Anterior cingulate cortex (tissue), 58 donors: ENCODE measurements around the gene PHC1.
A peak's percentile ranks its signal among the peaks of the same experiment; 100 is the strongest.
"Not testable (repeated sequence)": the region's sequence is repeated elsewhere in the genome, so short reads cannot be mapped to it uniquely, and the experiment has no call there.

Source experiments
- DNase-seq, 58 donors: peaks; one replicate each; lab custom pipeline; 2025; lab: John Stamatoyannopoulos, UW

The PHC1 gene

DNA sequence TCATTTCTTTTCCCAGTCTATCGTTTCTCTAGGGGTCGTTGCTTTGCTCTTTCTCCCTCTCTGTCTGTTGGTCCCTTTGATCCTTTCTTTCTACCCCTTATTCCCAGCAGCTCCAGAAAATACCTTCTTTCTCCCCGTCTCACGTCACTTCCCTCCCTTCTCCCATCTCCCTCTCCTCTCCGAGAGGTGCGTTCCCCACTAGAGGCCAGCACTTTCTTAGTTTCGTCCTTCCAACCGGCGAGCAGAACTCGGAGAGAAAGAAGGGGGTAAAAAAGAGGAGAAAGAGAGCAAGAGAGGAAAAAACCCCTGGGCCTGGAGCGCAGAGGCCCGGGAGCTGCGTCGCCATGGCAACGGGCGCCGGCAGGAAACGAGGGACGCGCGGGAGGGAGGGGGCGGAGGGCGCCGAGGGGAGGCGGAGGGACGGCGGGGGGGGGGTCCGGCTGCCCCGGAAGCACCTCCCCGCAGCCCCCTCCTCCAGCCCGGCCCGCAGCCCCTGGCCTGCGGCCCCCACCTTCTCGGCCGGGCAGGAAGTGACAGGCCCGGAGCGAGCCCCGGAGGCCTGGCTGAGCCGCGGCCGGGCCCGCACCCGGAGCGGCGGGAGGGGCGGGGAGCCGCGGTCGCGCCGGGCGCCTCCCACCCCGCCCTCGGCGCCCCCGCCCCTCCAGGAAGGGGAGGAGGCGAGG lies at the start of gene PHC1:
TSS of gene PHC1 (plus strand) at position 477 of the 683 bp plus-strand sequence. CDS start 3,169 bp downstream, outside the sequence.
- peak in 57 of 58 donors; percentile 25 to 82 (median 66) for DNase-seq

DNA sequence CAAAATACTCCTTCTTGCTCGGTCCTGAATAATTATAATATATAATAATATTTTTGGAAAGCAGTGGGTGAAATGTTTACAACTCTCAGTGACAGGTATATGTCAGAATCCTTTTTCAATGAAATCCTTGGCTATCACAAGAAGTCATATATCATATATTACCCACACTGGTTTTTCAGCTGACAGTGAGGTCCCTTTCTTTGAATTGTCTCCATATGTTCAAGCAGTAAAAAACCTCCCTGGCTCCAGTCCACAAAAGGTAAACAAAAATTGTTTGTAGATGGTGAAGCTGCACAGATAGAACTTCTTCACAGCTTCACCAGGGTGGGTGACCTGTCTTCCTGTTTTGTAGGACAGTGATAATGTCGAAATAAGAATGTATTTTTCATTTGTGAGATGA lies 47.9 kb upstream of the PHC1 start:
- DNase-seq: no peak

DNA sequence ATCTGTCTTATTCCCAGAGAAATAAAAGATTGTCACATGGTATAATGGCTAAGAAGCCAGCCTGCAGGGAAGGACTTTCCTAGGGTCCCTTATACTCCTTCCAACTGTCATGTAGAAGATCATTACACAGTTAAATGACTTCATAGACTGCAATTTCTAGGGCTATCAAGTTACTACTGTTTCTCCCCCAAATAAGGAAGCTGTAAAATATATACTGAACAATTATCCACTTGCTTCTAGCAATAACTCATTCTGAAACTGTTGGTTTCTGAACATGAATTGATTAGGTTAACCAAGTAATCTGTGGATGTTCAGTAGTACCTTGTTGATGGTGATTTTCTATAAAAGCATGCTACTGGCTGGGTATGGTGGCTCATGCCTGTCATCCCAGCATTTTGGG lies 47.3 kb upstream of the PHC1 start:
- DNase-seq: no peak

DNA sequence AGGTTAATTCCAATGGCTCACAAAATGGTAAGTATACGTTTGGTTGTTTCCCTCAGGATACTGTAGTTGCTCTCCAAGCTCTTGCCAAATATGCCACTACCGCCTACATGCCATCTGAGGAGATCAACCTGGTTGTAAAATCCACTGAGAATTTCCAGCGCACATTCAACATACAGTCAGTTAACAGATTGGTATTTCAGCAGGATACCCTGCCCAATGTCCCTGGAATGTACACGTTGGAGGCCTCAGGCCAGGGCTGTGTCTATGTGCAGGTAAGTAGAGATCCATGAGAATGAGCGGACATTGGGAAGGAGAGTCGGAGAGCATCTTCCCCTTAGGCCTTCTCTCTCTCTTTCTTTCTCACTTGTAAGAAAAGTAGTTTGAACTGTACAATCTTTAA lies 46.5 kb upstream of the PHC1 start:
- peak in 9 of 58 donors; percentile 0 to 50 (median 5) for DNase-seq

DNA sequence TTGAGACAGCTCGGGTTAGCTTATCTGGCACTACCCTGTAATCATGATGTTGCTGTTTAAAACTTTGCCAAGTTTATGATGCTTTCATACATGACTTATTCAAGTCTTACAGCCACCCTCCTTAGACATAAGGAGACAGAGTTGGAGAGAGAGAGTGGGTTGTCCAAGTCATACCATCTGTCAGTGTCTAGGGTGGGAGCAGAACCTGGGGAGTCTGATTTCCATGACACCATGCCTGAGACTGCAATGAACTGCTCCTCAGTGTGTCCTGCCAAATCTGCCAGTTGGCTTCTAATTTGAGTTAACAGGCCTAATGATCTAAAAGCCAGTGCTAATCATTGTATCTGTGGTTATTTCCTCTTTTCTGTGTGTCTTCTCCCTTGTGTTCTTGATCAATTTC lies 43.7 kb upstream of the PHC1 start:
- peak in 1 of 58 donors; percentile 1 for DNase-seq

DNA sequence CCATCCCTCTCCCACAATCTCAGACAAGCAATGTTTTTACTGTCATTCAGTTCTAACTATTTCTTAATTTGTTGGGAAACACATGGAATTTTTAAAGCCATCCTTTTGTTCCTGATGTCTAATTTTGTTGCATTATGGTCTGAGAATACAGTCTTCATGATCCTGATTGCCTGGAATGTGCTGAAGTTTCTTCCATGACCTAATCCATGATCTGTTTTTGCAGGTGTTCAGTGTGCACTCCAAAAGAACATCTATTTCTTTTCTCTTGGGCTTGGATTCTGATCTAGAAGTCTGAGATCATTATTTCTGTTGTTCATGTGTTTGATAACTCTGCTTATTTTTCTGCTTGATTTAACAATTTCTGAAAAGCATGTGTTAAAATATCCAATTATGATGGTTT lies 43.2 kb upstream of the PHC1 start:
- no peak for DNase-seq

DNA sequence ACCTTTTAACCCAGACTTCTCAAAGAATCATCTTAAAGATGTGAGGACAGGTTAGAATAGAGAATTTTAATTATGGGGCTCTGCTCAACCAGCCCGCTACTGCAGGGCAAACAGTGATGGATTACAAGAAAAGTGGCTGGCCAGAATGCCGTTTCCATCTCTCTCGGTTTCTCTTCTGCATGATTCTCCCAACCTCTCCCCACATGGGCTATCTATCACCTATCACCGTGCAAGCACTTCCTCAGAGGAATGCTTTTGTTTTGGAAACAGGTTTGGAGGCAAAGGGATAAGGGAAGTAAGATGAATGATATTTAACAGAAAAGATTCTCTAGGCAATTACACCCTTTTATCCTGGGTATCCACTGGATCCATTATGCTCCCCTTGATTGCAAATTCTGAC lies 37.4 kb upstream of the PHC1 start:
- no peak for DNase-seq

DNA sequence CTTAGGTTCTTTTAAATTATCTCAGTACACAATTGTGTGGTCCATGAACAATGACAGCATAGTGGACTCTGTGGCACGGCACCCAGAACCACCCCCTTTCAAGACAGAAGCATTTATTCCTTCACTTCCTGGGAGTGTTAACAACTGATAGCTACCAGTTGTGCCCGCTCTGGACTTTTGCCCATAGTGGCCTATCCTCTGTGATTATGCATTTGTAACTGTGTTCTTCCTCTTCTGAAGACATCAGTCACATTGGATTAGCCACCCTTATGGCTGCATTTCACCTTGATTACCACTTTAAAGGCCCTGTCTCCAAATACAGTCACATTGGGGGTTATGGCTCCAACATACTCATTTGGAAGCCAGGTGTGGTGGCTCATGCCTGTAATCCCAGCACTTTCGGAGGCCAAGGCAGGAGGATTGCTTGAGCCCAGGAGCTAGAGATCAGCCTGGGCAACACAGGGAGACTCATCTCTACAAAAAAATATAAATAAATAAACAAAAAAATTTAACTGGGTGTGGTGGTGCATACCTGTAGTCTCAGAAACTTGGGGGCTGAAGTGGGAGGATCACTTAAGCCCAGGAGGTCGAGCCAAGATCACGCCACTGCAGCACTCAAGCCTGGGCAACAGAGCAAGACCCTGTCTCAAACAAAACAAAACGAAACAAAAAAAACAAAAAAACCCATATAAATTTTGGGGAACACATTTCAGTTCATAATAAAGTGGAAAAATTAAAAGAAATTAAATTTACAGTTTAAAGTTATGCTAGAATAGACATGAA lies 27.6 kb upstream of the PHC1 start:
- DNase-seq: no peak

DNA sequence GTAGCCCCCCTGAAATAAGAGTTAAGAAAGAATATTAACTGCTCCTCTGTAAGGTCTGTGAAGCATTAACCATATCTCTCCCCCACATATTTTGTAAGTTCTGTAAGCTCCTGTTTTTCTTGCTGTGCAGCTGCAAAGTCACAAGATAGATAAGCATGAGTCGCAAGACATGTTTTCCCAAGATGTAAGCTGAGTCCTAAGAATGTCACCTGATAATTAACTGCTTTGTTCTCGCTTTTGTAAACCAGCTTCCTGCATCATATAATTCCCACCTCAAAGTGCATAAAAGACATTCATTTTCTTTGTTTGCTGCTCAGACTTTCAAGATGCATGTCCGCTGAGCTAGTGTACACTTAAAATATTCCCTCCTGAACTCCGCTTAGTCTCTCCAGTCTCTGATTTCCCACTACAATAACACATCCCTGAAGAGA lies 27.0 kb upstream of the PHC1 start:
- DNase-seq: no peak

DNA sequence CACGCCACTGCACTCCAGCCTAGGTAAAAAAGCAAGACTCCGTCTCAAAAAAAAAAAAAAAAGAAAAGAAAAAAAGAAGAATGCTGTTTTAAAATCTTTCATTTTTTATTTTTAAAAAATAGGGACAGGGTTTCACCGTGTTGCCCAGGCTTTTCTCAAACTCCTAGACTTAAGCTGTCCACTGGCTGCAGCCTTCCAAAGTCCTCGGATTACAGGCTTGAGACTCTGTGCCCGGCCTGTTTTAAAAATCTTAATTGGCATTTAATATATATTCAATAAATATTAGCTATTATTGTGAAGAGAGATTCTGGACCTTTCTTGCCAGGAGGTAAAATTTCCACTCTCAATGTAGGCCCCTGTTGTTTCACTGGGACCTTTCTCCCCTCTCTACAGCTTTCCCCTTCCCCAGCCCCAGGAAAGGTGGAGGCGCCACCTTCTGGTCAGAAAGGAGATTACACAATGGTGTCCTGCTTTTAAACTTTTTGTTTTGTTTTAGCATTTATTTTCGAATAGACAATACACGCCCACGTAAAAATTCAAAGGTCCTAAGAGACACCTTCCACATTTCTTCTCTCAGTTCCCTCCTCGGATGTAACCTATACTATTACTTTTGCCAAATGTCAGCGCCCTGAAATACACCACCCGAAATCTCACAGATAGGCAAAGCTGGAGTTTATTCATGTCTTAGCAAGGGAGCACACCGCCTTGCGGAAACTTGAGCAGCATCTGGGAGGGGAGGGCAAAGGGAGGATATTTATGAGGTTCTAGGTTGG lies 23.8 kb upstream of the PHC1 start:
- peak in 29 of 58 donors; percentile 1 to 53 (median 11) for DNase-seq

DNA sequence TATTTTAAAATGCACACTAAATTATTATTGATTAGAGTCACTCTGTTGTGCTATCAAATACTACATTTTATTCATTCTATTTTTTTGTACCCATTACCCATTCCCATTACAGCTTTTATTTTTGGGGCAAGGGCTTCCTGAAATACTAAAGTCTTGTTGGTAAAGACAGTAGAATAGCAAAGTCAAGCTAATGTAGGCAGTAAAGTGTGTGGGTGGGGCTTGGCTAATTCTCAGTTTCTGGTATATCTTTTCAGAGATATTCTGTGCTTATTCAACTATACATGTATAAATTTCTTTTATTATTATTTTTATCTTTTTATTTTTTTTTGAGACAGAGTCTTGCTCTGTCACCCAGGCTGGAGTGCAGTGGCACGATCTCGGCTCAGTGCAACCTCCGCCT lies 22.3 kb upstream of the PHC1 start:
- DNase-seq: no peak

DNA sequence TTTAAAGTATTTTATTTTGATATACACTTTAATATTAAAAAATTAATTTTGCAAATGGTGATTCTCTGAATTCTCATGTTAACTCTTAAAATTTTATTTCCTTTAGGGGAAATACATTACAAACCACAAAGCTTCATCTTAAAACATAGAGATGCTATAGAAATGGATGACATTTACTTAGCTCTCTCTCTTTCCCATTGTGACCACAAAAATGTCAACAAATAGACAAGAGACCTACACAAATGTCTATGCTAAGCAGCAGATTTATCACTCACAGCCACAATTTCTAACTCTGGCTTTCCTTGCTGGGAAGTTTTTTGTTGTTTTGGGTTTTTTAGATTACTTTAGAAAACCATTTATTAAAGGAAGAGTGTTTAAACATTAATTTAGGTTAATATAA lies 19.9 kb upstream of the PHC1 start:
- DNase-seq: no peak

DNA sequence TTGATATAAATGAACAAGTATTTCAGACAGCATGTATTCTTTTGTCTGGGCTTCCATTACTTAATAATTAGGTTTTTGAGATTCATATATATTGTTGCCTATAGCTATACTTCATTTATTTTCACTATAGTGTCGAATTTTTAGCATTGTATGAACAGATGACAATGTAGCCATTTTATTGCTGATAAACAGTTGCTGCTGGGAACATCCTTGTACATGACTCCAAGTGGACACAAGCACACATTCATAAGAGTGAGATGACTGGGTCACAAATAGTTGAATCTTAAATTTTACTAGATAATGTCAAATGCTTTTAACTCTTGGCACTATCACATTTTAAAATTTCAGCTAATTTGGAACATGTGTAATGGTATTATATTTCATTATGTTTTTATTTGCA lies 19.3 kb upstream of the PHC1 start:
- DNase-seq: no peak

DNA sequence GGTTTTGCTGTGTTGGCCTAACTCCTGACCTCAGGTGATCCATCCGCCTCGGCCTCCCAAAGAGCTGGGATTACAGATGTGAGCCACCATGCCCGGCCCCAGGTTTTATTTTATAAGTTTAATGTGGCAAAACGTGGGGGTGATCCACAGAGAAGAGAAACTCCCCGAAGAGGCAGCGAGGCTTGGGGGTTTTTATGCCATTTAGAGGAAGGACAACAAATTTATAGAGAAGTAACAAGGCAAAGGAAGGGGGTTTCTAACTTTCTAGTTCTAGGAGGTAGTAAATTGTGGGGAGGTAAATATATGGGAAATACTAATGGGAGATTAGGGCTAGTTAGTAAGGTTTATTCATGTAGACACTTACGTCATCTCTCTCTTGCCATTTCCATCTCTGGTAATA lies 17.2 kb upstream of the PHC1 start:
- no peak for DNase-seq

DNA sequence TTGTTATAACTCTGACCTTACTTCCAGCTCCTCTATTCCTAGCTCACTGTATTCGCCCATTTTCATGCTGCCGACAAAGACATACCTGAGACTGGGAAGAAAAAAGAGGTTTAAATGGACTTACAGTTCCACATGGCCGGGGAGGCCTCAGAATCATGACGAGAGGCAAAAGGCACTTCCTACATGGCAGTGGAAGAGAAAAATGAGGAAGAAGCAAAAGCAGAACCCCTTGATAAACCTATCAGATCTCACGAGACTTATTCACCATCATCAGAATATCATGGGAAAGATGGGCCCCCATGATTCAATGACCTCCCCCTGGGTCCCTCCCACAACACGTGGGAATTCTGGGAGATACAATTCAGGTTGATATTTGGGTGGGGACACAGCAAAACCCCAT lies 14.5 kb upstream of the PHC1 start:
- no peak for DNase-seq

DNA sequence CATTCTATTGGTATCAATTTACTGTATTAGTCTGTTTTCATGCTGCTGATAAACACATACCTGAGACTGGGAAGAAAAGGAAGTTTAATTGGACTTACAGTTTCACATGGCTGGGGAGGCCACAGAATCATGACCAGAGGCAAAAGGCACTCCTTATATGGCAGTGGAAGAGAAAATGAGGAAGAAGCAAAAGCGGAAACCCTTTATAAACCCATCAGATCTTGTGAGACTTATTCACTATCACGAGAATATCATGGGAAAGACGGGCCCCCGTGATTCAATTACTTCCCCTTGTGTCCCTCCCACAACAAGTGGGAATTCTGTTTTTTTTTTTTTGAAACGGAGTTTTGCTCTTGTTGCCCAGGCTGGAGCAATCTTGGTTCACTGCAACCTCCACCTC lies 11.6 kb upstream of the PHC1 start:
- not testable (repeated sequence) for DNase-seq

DNA sequence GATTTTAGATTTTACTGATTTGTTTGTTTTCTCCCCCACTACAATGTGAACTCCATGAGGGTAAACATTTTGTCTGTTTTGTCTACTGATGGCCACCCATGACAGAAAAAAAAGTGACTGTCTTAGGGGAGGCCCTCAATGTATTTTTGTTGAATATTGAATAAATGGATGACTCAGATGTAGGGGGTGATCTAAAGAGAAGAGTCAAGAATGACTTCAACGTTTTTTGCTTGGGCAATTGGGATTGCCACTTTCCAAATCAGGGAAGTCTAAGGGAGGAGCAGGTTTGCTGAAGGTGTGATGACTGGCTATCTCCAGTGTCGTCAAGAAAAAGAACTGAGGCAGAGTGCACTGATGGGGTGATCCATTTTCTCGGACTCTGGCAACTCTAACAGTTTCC lies 10.7 kb upstream of the PHC1 start:
- no peak for DNase-seq

DNA sequence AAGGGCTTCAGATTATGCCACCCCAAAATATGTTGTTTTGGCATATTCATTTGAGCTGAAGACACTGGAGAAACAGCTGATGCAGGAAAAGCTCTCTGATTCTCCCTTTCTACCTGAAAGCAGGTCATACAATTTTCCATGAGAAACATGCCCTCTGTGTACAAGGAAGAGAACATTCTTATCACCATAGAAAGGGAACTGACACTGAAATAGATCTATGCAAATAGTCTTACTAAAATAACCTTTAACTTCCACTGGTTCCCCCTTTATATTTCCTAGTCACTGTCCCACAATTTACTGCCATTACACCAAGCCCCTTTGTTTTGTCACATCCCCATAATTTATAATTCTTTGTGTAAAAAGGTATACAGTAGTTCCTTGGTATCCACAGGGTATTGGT lies 9.6 kb upstream of the PHC1 start:
- DNase-seq: no peak

DNA sequence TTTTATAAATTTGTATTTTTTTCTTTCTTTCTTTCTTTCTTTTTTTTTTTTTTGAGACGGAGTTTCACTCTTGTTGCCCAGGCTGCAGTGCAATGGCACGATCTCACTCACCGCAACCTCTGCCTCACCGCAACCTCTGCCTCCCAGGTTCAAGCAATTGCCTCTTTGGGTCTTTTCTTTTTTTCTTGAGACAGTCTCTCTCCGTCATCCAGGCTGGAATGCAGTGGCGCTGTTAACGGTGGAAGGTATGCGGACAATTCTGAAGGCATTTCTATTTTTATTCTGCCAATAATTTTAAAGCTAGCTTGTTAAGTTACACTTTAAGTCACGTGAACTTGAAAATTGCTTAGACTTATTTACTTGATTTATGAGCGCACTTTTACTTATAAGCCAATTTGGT lies 8.8 kb upstream of the PHC1 start:
- DNase-seq: no peak

DNA sequence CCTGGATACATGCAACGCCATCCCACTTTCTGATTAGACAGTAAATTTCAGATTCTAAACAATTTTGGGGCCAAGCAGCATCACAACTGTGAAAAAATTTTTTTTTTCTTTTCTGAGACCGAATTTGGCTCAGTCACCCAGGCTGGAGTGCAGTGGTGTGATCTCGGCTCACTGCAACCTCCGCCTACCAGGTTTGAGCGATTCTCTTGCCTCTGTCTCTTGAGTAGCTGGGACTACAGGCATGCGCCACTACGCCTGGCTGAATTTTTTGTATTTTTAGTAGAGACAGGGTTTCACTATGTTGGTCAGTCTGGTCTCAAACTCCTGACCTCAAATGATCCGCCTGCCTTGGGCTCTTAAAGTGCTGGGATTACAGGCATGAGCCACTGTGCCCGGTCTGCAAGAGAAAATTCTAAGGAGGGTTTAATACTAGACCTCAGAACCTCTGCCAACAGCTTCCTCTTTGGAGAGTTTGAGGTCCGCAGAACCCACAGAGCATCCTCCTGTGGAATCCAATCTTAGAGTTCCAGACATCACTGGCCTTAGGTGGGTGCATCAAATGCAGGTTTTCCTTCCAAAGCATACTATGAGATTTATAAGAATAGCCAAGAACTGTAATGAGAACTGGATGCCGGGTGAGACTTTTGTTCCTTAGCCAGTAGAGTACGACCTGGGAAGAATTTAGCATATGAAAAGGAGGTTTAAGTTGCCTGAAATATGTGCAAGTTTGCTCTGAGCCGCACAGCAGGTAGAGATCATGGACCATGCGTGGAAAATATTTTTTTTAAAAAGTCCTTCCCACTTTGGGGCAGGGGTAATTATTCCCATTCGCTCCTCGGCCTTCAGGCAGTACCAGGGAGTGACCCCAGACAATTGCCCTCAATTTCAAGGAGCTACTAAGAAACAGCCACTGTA lies 7.8 kb upstream of the PHC1 start:
- DNase-seq: no peak
